Measurements from ENCODE around the gene PKNOX2.

DNA sequence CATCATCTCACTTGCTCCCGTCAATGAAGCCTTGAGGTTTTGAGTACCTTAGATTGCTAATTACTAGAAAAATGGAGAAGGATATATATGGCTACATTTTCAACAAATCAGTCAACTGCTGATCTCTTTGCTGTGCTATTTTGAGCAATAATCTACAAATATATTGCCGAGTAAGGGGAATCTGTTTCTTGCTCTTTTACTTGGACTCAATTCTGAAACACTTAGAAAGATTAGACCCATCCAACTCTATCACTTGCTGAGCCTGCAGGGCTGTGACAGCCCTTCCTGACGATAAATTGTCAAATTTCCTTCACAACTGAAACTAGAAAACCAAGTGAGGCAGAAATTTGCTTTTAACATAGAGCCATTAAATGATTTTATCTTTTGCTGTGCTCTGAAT lies 314.6 kb downstream of the PKNOX2 start:
- TF ChIP-seq, protein P1, sequence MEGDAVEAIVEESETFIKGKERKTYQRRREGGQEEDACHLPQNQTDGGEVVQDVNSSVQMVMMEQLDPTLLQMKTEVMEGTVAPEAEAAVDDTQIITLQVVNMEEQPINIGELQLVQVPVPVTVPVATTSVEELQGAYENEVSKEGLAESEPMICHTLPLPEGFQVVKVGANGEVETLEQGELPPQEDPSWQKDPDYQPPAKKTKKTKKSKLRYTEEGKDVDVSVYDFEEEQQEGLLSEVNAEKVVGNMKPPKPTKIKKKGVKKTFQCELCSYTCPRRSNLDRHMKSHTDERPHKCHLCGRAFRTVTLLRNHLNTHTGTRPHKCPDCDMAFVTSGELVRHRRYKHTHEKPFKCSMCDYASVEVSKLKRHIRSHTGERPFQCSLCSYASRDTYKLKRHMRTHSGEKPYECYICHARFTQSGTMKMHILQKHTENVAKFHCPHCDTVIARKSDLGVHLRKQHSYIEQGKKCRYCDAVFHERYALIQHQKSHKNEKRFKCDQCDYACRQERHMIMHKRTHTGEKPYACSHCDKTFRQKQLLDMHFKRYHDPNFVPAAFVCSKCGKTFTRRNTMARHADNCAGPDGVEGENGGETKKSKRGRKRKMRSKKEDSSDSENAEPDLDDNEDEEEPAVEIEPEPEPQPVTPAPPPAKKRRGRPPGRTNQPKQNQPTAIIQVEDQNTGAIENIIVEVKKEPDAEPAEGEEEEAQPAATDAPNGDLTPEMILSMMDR (IDR thresholded peaks at IDR 0.05), result no peak
- no peak for TF ChIP-seq EP300 (IDR thresholded peaks at IDR 0.05)

All from ovary (tissue), 3 donors.